Measurements from ENCODE around the gene SH3RF2. TPM values are rescaled to one million over a fixed set of nuclear protein-coding genes. Genes with fewer than 3 reads are reported as not detected.

Gene SH3RF2
- total RNA-seq, 4 donors from 2014 or later: 67.9 to 172 (median 96.3) TPM

DNA sequence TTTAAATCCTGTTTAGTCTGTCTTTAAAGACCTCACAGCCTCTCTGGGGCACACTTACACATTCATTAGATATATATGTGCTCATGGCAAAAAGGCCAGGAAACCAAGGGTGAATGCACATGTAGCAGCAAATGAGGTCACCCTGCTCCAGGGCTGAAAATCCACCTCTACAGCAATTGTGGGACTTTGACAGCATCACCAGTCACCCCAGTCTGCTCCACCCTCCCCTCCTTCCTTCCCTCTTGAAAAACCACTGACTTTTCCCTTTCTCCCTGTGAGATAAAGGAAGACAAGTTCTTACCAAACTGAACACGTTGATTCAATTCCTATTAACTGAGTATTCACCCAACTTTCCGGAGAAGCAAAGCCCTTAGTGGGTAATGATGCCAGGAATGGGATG lies 15.2 kb upstream of the SH3RF2 start:
- H3K27ac ChIP-seq: no peak overlapping the region
- H3K36me3 ChIP-seq: no peaks in the 10 kb centered on the region
- 85 to 95% methylated on average over 2 of the region's 2 CpGs for WGBS, 2 donors (ENCODE audit: low coverage in 1 of 2)
- intact Hi-C loops (cut with DNase I; ENCODE audit: low total_unique reads) (no loop called here), in situ Hi-C loops (cut with MboI; ENCODE audit: low pct_ligation_motif_present in 1 of 4, low pct_unique_long_range_greater_than_20kb in 1 of 4, low sequenced_read_pairs in 3 of 4) (loop anchor here in 1 of 4 donors (25.0 kb wide), 1 partner anchor 141 kb away; no protein-coding TSS in a partner anchor)
- H3K9me3 ChIP-seq: no peaks in the 10 kb centered on the region
- no peaks in the 10 kb centered on the region for H3K27me3 ChIP-seq
- DNase-seq: no peak
- no peaks in the 10 kb centered on the region for H3K4me1 ChIP-seq
- TF ChIP-seq, protein P1, sequence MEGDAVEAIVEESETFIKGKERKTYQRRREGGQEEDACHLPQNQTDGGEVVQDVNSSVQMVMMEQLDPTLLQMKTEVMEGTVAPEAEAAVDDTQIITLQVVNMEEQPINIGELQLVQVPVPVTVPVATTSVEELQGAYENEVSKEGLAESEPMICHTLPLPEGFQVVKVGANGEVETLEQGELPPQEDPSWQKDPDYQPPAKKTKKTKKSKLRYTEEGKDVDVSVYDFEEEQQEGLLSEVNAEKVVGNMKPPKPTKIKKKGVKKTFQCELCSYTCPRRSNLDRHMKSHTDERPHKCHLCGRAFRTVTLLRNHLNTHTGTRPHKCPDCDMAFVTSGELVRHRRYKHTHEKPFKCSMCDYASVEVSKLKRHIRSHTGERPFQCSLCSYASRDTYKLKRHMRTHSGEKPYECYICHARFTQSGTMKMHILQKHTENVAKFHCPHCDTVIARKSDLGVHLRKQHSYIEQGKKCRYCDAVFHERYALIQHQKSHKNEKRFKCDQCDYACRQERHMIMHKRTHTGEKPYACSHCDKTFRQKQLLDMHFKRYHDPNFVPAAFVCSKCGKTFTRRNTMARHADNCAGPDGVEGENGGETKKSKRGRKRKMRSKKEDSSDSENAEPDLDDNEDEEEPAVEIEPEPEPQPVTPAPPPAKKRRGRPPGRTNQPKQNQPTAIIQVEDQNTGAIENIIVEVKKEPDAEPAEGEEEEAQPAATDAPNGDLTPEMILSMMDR (IDR thresholded peaks at IDR 0.05): no peak
- TF ChIP-seq POLR2A (IDR thresholded peaks at IDR 0.05) (no peak), POLR2AphosphoS5 (IDR thresholded peaks at IDR 0.05) (no peak), EP300 (IDR thresholded peaks at IDR 0.05; ENCODE audit: low read depth) (no peak)
- H3K4me3 ChIP-seq: no peak overlapping the region

DNA sequence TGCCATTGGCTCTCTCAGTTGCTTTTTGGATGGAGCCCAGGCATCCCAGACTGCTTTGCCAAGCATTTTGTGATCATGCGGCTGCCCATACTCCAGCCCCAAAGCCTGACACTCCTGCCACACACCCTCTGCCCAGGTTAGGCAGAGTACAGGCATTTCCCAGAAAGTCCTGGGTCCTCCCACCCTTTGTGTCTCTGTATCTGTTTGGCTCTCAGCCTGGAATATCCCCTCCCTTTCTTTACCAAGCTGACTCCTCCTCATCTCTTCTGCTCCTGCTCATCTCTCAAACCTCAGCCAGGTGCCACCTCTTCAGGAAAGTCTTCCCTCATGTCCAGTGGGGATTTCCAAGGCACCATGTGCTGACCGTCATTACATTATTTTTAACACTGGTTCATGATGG lies 14.3 kb upstream of the SH3RF2 start:
- Histone ChIP-seq H3K4me1 (no peaks in the 10 kb centered on the region), H3K27me3 (no peaks in the 10 kb centered on the region), H3K27ac (no peak overlapping the region), H3K36me3 (no peaks in the 10 kb centered on the region), H3K4me3 (no peak overlapping the region), H3K9me3 (no peaks in the 10 kb centered on the region)
- no peak for TF ChIP-seq EP300 (IDR thresholded peaks at IDR 0.05; ENCODE audit: low read depth)
- intact Hi-C loops (cut with DNase I; ENCODE audit: low total_unique reads): no loop called here
- 83 to 89% methylated on average over 1 to 2 of the region's 2 CpGs for WGBS, 2 donors (ENCODE audit: low coverage in 1 of 2)
- in situ Hi-C loops (cut with MboI; ENCODE audit: low pct_ligation_motif_present in 1 of 4, low pct_unique_long_range_greater_than_20kb in 1 of 4, low sequenced_read_pairs in 3 of 4): loop anchor here in 1 of 4 donors (25.0 kb wide), 1 partner anchor 140 kb away; no protein-coding TSS in a partner anchor
- DNase-seq: no peak

DNA sequence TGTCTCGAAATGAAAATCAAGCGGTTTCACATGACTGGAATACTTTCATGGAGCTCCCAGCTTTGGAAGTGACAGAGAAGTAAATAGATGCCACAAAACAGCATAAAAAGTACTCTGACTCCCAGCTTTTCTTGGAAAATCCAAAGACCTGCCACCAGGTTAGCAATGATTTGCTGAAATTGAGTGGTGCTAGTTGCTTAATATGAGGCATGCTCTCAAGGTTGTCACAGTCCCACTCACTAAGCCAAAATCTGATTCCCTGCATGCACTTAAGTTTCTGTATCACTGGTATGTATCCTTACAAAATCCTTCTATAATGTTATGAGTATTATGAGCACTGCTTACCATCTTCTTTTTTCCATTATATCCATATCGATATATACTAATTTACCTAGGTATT lies 13.0 kb upstream of the SH3RF2 start:
- Histone ChIP-seq H3K9me3 (no peaks in the 10 kb centered on the region), H3K36me3 (no peaks in the 10 kb centered on the region), H3K27me3 (no peaks in the 10 kb centered on the region), H3K27ac (no peak overlapping the region), H3K4me3 (no peak overlapping the region), H3K4me1 (no peaks in the 10 kb centered on the region)
- in situ Hi-C loops (cut with MboI; ENCODE audit: low pct_ligation_motif_present in 1 of 4, low pct_unique_long_range_greater_than_20kb in 1 of 4, low sequenced_read_pairs in 3 of 4) (loop anchor here in 1 of 4 donors (25.0 kb wide), 1 partner anchor 139 kb away; no protein-coding TSS in a partner anchor), intact Hi-C loops (cut with DNase I; ENCODE audit: low total_unique reads) (no loop called here)
- 92 to 95% methylated on average over 3 of the region's 3 CpGs for WGBS, 2 donors (ENCODE audit: low coverage in 1 of 2)
- TF ChIP-seq, protein P1 (IDR thresholded peaks at IDR 0.05): no peak
- TF ChIP-seq POLR2AphosphoS5 (IDR thresholded peaks at IDR 0.05): no peak
- TF ChIP-seq EP300 (IDR thresholded peaks at IDR 0.05; ENCODE audit: low read depth): no peak
- TF ChIP-seq POLR2A (IDR thresholded peaks at IDR 0.05): no peak
- DNase-seq: no peak

DNA sequence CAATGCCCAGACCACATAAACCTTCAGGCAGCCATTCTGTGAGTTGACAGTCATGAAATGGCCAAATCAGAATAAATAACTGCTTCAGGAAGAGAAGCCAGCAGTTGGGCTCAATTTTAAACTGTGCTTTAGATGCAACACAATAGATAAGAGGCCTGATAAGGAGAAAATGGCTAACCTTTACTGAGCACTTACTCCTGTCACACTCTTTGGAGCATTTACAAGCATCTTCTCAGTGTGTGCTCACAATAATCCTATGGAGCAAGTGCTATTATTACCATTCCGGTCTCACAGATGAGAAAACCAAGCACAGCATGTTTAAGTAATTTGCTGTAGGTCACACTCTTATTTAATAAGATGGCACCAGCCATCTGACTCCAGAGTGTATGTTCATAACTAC lies 11.5 kb upstream of the SH3RF2 start:
- Histone ChIP-seq H3K4me1 (no peaks in the 10 kb centered on the region), H3K4me3 (no peak overlapping the region), H3K27me3 (no peaks in the 10 kb centered on the region), H3K9me3 (no peaks in the 10 kb centered on the region), H3K27ac (no peak overlapping the region), H3K36me3 (no peaks in the 10 kb centered on the region)
- TF ChIP-seq POLR2AphosphoS5 (IDR thresholded peaks at IDR 0.05): no peak
- TF ChIP-seq POLR2A (IDR thresholded peaks at IDR 0.05): no peak
- no peak for TF ChIP-seq EP300 (IDR thresholded peaks at IDR 0.05; ENCODE audit: low read depth)
- TF ChIP-seq, protein P1 (IDR thresholded peaks at IDR 0.05): no peak
- 86% methylated on average over 1 of the region's 1 CpG; no CpG with 5 or more reads in 1 of the 2 donors for WGBS, 2 donors (ENCODE audit: low coverage in 1 of 2)
- in situ Hi-C loops (cut with MboI; ENCODE audit: low pct_ligation_motif_present in 1 of 4, low pct_unique_long_range_greater_than_20kb in 1 of 4, low sequenced_read_pairs in 3 of 4) (loop anchor here in 1 of 4 donors (25.0 kb wide), 1 partner anchor 137 kb away; no protein-coding TSS in a partner anchor), intact Hi-C loops (cut with DNase I; ENCODE audit: low total_unique reads) (no loop called here)
- no peak for DNase-seq

DNA sequence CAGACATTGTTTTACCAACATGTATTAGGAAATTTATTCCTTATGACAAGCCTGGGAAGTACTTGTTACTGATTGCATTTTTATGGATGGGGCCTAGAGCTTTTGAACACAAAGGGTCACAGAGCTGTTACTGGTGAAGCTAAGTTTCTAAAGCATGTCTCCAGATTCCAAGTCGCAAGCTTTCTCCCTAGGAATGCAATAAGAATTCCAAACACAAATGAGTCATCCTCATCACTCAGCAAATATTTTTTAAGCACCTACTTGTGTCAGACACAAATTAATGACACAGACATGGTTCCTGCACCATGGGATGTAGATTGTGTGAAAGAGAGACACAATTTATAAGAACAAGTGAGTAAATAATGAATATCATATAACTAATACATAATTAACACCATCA lies 11.0 kb upstream of the SH3RF2 start:
- no peaks in the 10 kb centered on the region for H3K9me3 ChIP-seq
- H3K4me3 ChIP-seq: no peak overlapping the region
- WGBS, 2 donors (ENCODE audit: low coverage in 1 of 2): 32 to 75% methylated on average over 1 of the region's 1 CpG
- no peaks in the 10 kb centered on the region for H3K27me3 ChIP-seq
- in situ Hi-C loops (cut with MboI; ENCODE audit: low pct_ligation_motif_present in 1 of 4, low pct_unique_long_range_greater_than_20kb in 1 of 4, low sequenced_read_pairs in 3 of 4): no loop called here
- H3K36me3 ChIP-seq: no peaks in the 10 kb centered on the region
- H3K4me1 ChIP-seq: no peaks in the 10 kb centered on the region
- TF ChIP-seq, protein P1 (IDR thresholded peaks at IDR 0.05): no peak
- TF ChIP-seq EP300 (IDR thresholded peaks at IDR 0.05; ENCODE audit: low read depth): no peak
- TF ChIP-seq POLR2AphosphoS5 (IDR thresholded peaks at IDR 0.05): no peak
- no peak for TF ChIP-seq POLR2A (IDR thresholded peaks at IDR 0.05)
- DNase-seq: no peak
- intact Hi-C loops (cut with DNase I; ENCODE audit: low total_unique reads): no loop called here
- H3K27ac ChIP-seq: no peak overlapping the region
